Esophagus squamous epithelium (tissue), 5 donors: ENCODE results near the gene CARM1. TPM values are rescaled to one million over a fixed set of nuclear protein-coding genes. Genes with fewer than 3 reads are reported as not detected.
A peak's percentile ranks its signal among the peaks of the same experiment; 100 is the strongest.

Experiments
- DNase-seq: peaks from one replicate; lab custom pipeline; 2025; lab: John Stamatoyannopoulos, UW
- H3K27ac ChIP-seq, 4 donors: fragments of 200-600 bp; sonication (generic); one replicate each; pipeline ENCODE4 v1.5.1; 2016 to 2019; ENCODE audit warnings: mild to moderate bottlenecking in 1 of 4
- H3K27me3 ChIP-seq, 4 donors: fragments of 200-600 bp; sonication (generic); 1 replicate in 3 of 4; 2 replicates in 1 of 4; pipeline versions ENCODE4 v1.5.1 to v1.6.0; 2017 to 2021; ENCODE audit warnings: antibody characterized with exemption in 1 of 4
- H3K36me3 ChIP-seq, 3 donors: fragments of 200-600 bp; sonication (generic); one replicate each; pipeline ENCODE4 v1.5.1; 2016 to 2019
- H3K4me1 ChIP-seq, 3 donors: fragments of 200-600 bp; sonication (generic); one replicate each; pipeline ENCODE4 v1.5.1; 2017 to 2019
- H3K4me3 ChIP-seq, 4 donors: fragments of 200-600 bp; sonication (generic); 1 replicate in 3 of 4; 2 replicates in 1 of 4; pipeline ENCODE4 v1.5.1; 2016 to 2019; ENCODE audit warnings: mild to moderate bottlenecking in 2 of 4, moderate library complexity in 1 of 4
- H3K9me3 ChIP-seq, 3 donors: fragments of 200-600 bp; sonication (generic); one replicate each; pipeline ENCODE4 v1.5.1; 2016 to 2019
- POLR2A ChIP-seq, 4 donors: fragments of 450-650 bp; IDR thresholded peaks; one replicate each; pipeline ENCODE4 v1.6.1; 2017; ENCODE audit warnings: antibody characterized with exemption in 4 of 4, mild to moderate bottlenecking in 4 of 4, moderate library complexity in 3 of 4
- WGBS, 2 donors: methylation state at CpG; one replicate each; pipeline ENCODE4 v1.1.5; 2018; 5-methylcytosine and 5-hydroxymethylcytosine counted together
- intact Hi-C: fragments of 100-400 bp; cut with DNase I; formaldehyde crosslinking; loops from one replicate; pipeline ENCODE4 v1.15.0; 2022
- total RNA-seq, 4 donors: library from RNA; depleted of rRNA; stranded (reverse); fragments of >200 nt; gene quantifications; one replicate each; pipeline ENCODE4 v1.1.0, GENCODE V29; 2016
- TF ChIP-seq, protein P1 (sequence below), 6 experiments: fragments of 450-650 bp in 4 of 6; fragments of 200-600 bp in 2 of 6; sonication (generic) in 2 of 6; IDR thresholded peaks; one replicate each; pipeline ENCODE4 v1.5.1; 2016 to 2019; ENCODE audit warnings: antibody characterized with exemption in 6 of 6, mild to moderate bottlenecking in 4 of 6, moderate library complexity in 4 of 6
- donor health status: DM: yes; HTN: yes; CAD: no.

Gene CARM1
- total RNA-seq, 4 donors from 2014 or later = 21.4 to 35.4 (median 28.5) TPM

GRCh38 chr19:10913716-10914340, 42.5 kb downstream of the CARM1 start:
- Histone ChIP-seq H3K9me3 (no peaks in the 10 kb centered on the region), H3K4me1 (peaks cover 8 to 26% (median 11%) of the 10 kb centered on the region in 3 donors), H3K27me3 (no peaks in the 10 kb centered on the region), H3K36me3 (peaks cover 23 to 96% (median 29%) of the 10 kb centered on the region in 3 donors), H3K4me3 (no peak overlapping the region), H3K27ac (no peak overlapping the region)
- TF ChIP-seq, protein P1, sequence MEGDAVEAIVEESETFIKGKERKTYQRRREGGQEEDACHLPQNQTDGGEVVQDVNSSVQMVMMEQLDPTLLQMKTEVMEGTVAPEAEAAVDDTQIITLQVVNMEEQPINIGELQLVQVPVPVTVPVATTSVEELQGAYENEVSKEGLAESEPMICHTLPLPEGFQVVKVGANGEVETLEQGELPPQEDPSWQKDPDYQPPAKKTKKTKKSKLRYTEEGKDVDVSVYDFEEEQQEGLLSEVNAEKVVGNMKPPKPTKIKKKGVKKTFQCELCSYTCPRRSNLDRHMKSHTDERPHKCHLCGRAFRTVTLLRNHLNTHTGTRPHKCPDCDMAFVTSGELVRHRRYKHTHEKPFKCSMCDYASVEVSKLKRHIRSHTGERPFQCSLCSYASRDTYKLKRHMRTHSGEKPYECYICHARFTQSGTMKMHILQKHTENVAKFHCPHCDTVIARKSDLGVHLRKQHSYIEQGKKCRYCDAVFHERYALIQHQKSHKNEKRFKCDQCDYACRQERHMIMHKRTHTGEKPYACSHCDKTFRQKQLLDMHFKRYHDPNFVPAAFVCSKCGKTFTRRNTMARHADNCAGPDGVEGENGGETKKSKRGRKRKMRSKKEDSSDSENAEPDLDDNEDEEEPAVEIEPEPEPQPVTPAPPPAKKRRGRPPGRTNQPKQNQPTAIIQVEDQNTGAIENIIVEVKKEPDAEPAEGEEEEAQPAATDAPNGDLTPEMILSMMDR (IDR thresholded peaks at IDR 0.05) = no peak
- no peak for TF ChIP-seq POLR2A (IDR thresholded peaks at IDR 0.05)
- WGBS, 2 donors = 87 to 100% methylated on average over 3 to 10 of the region's 24 CpGs
- intact Hi-C loops = no loop called here
- no peak for DNase-seq

GRCh38 chr19:10915130-10916091, 44.1 kb downstream of the CARM1 start:
- H3K4me1 ChIP-seq = peaks cover 8 to 26% (median 11%) of the 10 kb centered on the region in 3 donors
- H3K4me3 ChIP-seq = no peak overlapping the region
- no peaks in the 10 kb centered on the region for H3K9me3 ChIP-seq
- H3K27ac ChIP-seq = peak overlapping the region; percentile 32 to 80 (median 62)
- TF ChIP-seq, protein P1 (IDR thresholded peaks at IDR 0.05) = no peak
- TF ChIP-seq POLR2A (IDR thresholded peaks at IDR 0.05) = no peak
- H3K27me3 ChIP-seq = no peaks in the 10 kb centered on the region
- intact Hi-C loops = no loop called here
- peaks cover 23 to 96% (median 27%) of the 10 kb centered on the region in 3 donors for H3K36me3 ChIP-seq
- 35 to 49% methylated on average over 4 to 5 of the region's 19 CpGs for WGBS, 2 donors
- no peak for DNase-seq

DNA sequence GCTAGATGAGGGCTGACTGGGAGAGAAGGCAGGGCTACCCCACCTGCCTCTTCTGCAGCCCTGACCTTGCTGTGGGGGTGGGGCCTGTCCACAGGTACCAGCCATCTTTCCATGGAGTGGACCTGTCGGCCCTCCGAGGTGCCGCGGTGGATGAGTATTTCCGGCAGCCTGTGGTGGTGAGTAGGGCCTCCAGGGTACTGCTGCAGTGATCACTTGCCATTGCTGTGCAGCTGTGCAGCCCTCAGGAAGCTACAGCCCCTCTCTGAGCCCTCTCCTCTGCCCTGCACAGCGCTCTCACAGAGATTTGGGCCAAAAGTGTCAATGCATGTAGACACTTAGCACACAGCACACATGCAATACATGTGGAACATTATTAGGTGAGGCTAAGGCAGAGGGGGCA, 45.2 kb downstream of the CARM1 start:
- Histone ChIP-seq H3K36me3 (peaks cover 25 to 96% (median 28%) of the 10 kb centered on the region in 3 donors), H3K4me1 (peaks cover 8 to 26% (median 11%) of the 10 kb centered on the region in 3 donors), H3K27me3 (no peaks in the 10 kb centered on the region), H3K9me3 (no peaks in the 10 kb centered on the region), H3K27ac (peak overlapping the region in 2 of 4 donors; percentile 55 to 80), H3K4me3 (no peak overlapping the region)
- intact Hi-C loops = no loop called here
- no CpG with 5 or more reads among the region's 6 CpGs for whole genome bisulfite sequencing, 2 donors
- TF ChIP-seq, protein P1 (IDR thresholded peaks at IDR 0.05) = no peak
- TF ChIP-seq POLR2A (IDR thresholded peaks at IDR 0.05) = no peak
- no peak for DNase-seq

- no peak for DNase-seq
- Histone ChIP-seq H3K27me3 (no peaks in the 10 kb centered on the region), H3K27ac (no peak overlapping the region), H3K36me3 (peaks cover 14 to 96% (median 31%) of the 10 kb centered on the region in 3 donors), H3K9me3 (no peaks in the 10 kb centered on the region), H3K4me3 (no peak overlapping the region), H3K4me1 (peaks cover 8 to 26% (median 11%) of the 10 kb centered on the region in 3 donors)
- WGBS, 2 donors = 79 to 84% methylated on average over 6 to 8 of the region's 11 CpGs
- intact Hi-C loops = no loop called here
- no peak for TF ChIP-seq POLR2A (IDR thresholded peaks at IDR 0.05)
- TF ChIP-seq, protein P1 (IDR thresholded peaks at IDR 0.05) = no peak
Measured at GRCh38 chr19:10918359-10918758, 47.0 kb downstream of the CARM1 start.
